PC-3 (cell line): ENCODE data around the gene DPM2.

Experiments
- CTCF ChIP-seq: fragments of 300-600 bp; sonication (generic); conservative IDR thresholded peaks from 2 replicates; pipeline ENCODE4 v1.5.1; 2017; ENCODE audit warnings: antibody characterized with exemption, low read depth, mild to moderate bottlenecking, low read length
- EZH2phosphoT487 ChIP-seq: fragments of 300-600 bp; sonication (generic); IDR thresholded peaks from 2 replicates; pipeline ENCODE4 v1.6.1; 2018; ENCODE audit warnings: mild to moderate bottlenecking, antibody characterized with exemption, low read length, borderline replicate concordance

GRCh38 chr9:127947841-127948710, 10.4 kb upstream of the DPM2 start:
- no peak for TF ChIP-seq CTCF
- TF ChIP-seq EZH2phosphoT487 = no peak
